Mesendoderm (in vitro differentiated cells): ENCODE results near the gene C11orf98. TPM values are rescaled to one million over a fixed set of nuclear protein-coding genes. Genes with fewer than 3 reads are reported as not detected.

Experiments
- DNase-seq: peaks from one replicate; pipeline ENCODE4 v3.0.0; 2013
- H2AK5ac ChIP-seq: 2 replicates; pipeline ENCODE4 v1.6.1; 2013; ENCODE audit warnings: low read length, inconsistent platforms
- H2BK120ac ChIP-seq: 2 replicates; pipeline ENCODE4 v1.6.1; 2013; ENCODE audit warnings: low read depth, mild to moderate bottlenecking, low read length, moderate library complexity, mixed read lengths
- H2BK15ac ChIP-seq: replicated peaks from 2 replicates; pipeline ENCODE4 v1.6.1; 2013; ENCODE audit warnings: low read depth, mild to moderate bottlenecking, moderate library complexity
- H2BK5ac ChIP-seq: 2 replicates; pipeline ENCODE4 v1.6.1; 2013; ENCODE audit warnings: low read length, inconsistent platforms
- H3K18ac ChIP-seq: 2 replicates; pipeline ENCODE4 v1.6.1; 2013; ENCODE audit warnings: mild to moderate bottlenecking, low read length, mixed read lengths
- H3K23ac ChIP-seq: one replicate; pipeline ENCODE4 v1.6.1; 2013; ENCODE audit warnings: low read length
- H3K27ac ChIP-seq: 2 replicates; pipeline ENCODE4 v1.5.1; 2013; ENCODE audit warnings: low read depth, mild to moderate bottlenecking, inconsistent platforms, low read length, moderate library complexity
- H3K27me3 ChIP-seq: 2 replicates; pipeline ENCODE4 v1.6.1; 2013; ENCODE audit warnings: low read length, control low read depth, mild to moderate bottlenecking, inconsistent platforms; ENCODE audit not compliant: insufficient read depth, poor library complexity
- H3K36me3 ChIP-seq: 2 replicates; pipeline ENCODE4 v1.6.1; 2013; ENCODE audit warnings: low read length, inconsistent platforms; ENCODE audit not compliant: control insufficient read depth, insufficient read depth
- H3K4ac ChIP-seq: one replicate; pipeline ENCODE4 v1.6.1; 2013; ENCODE audit warnings: low read depth, mild to moderate bottlenecking, low read length, moderate library complexity
- H3K4me1 ChIP-seq: 2 replicates; pipeline ENCODE4 v1.6.1; 2013; ENCODE audit warnings: low read depth, low read length, inconsistent platforms; ENCODE audit not compliant: control insufficient read depth
- H3K4me2 ChIP-seq: 2 replicates; pipeline ENCODE4 v1.6.1; 2013; ENCODE audit warnings: low read length
- H3K4me3 ChIP-seq: 2 replicates; pipeline ENCODE4 v1.5.1; 2013; ENCODE audit warnings: mild to moderate bottlenecking, low read length
- H3K56ac ChIP-seq: one replicate; pipeline ENCODE4 v1.6.1; 2013; ENCODE audit warnings: low read length
- H3K79me1 ChIP-seq: 2 replicates; pipeline ENCODE4 v1.6.1; 2013; ENCODE audit warnings: low read length, inconsistent platforms
- H3K79me2 ChIP-seq: 2 replicates; pipeline ENCODE4 v1.6.1; 2013; ENCODE audit warnings: mild to moderate bottlenecking, low read length; ENCODE audit not compliant: control insufficient read depth, insufficient read depth
- H3K9ac ChIP-seq: 2 replicates; pipeline ENCODE4 v1.6.1; 2013; ENCODE audit warnings: low read length, inconsistent platforms
- H4K5ac ChIP-seq: one replicate; pipeline ENCODE4 v1.6.1; 2013; ENCODE audit warnings: low read length
- H4K8ac ChIP-seq: one replicate; pipeline ENCODE4 v1.6.1; 2013; ENCODE audit warnings: low read depth, mild to moderate bottlenecking, control low read depth, low read length, moderate library complexity
- whole genome bisulfite sequencing: extraction: QIAGEN DNeasy Blood & Tissue Kit; methylation state at CpG from one replicate; pipeline ENCODE4 v1.1.7; 2013; ENCODE audit warnings: low lambda C conversion rate, missing lambda C conversion rate; ENCODE audit not compliant: insufficient coverage; ENCODE audit errors: extremely low coverage; 5-methylcytosine and 5-hydroxymethylcytosine counted together
- polyA plus RNA-seq, 2 experiments: library from polyadenylated mRNA; stranded (reverse); fragments of 200-250 nt; gene quantifications; one replicate each; pipeline ENCODE4 v1.2.3, GENCODE V29; 2013

The C11orf98 gene
- polyA plus RNA-seq (2013, experiment 1 of 2), result 295 TPM
- polyA plus RNA-seq (2013, experiment 2 of 2), result 295 TPM

DNA sequence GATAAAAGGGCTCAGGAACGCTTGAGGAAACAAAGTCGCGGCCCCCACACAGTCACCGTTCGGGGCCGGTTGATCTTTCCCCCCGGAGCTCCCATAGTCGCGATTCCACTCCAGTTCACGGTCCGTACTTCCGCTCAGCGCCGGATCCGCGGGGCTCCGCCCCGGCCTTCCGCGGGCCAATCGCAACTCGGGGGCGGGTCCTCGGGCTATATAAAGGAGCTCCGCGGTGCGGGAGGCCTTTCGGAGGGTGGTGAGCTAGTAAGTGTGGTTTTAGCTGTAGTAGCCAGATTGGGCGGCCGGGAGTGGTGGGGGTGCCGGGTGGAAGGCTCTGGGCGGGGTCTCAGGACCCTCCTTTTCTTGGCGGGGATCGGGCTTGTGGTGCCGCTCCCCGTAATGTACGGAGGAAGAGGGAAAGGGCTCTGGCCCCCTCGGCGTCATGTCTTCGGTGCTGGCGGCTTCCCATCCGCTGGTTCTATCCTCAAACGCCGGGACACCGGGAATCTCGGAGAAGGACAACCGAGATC is at the start of gene C11orf98, which contains the start of gene CSKMT:
C11orf98 (minus strand) TSS at position 136 of the 524 bp plus-strand sequence; CDS start at position 95, 41 bp downstream.
CSKMT (plus strand) TSS at position 238 of the 524 bp plus-strand sequence. CDS start 568 bp downstream, outside the sequence.
- Histone ChIP-seq H3K4ac (peak within 1 kb of the TSS; percentile 98), H4K8ac (peak within 1 kb of the TSS; percentile 42), H3K27ac (peak within 1 kb of the TSS; percentile 99), H2BK120ac (peak within 1 kb of the TSS; percentile 55), H3K4me3 (peak within 1 kb of the TSS; percentile 98), H3K56ac (peak within 1 kb of the TSS; percentile 98), H3K23ac (peak within 1 kb of the TSS; percentile 94), H3K4me2 (peak within 1 kb of the TSS; percentile 69), H3K36me3 (peaks cover 4% of the 10 kb centered on the region), H3K79me2 (peaks cover 33% of the 10 kb centered on the region), H3K9ac (peak within 1 kb of the TSS; percentile 96), H4K5ac (no peak within 1 kb of the TSS), H3K27me3 (no peaks in the 10 kb centered on the region), H2BK5ac (peak within 1 kb of the TSS; percentile 63), H3K4me1 (no peaks in the 10 kb centered on the region), H2BK15ac (no peak within 1 kb of the TSS), H2AK5ac (peak within 1 kb of the TSS; percentile 20), H3K79me1 (peaks cover 15% of the 10 kb centered on the region), H3K18ac (peak within 1 kb of the TSS; percentile 100)
- peak; percentile 96 for DNase-seq
- WGBS, result no CpG with 5 or more reads among the region's 47 CpGs

- Histone ChIP-seq H3K27me3 (no peaks in the 10 kb centered on the region), H3K36me3 (peaks cover 15% of the 10 kb centered on the region), H2AK5ac (no peak overlapping the region), H3K4me3 (no peak overlapping the region), H2BK120ac (no peak overlapping the region), H4K8ac (no peak overlapping the region), H4K5ac (no peak overlapping the region), H3K4ac (no peak overlapping the region), H2BK15ac (no peak overlapping the region), H2BK5ac (no peak overlapping the region), H3K79me1 (peaks cover 1% of the 10 kb centered on the region), H3K79me2 (no peaks in the 10 kb centered on the region), H3K27ac (no peak overlapping the region), H3K4me1 (peaks cover 9% of the 10 kb centered on the region), H3K56ac (no peak overlapping the region), H3K9ac (no peak overlapping the region), H3K4me2 (no peak overlapping the region), H3K23ac (no peak overlapping the region), H3K18ac (no peak overlapping the region)
- peak; percentile 50 for DNase-seq
- no CpG with 5 or more reads among the region's 2 CpGs for WGBS
Measured at GRCh38 chr11:62713343-62713742, 48.3 kb upstream of the C11orf98 start.

- no peak overlapping the region for H4K8ac ChIP-seq
- no peak overlapping the region for H3K4me2 ChIP-seq
- no peak overlapping the region for H3K56ac ChIP-seq
- H3K27ac ChIP-seq, result no peak overlapping the region
- peaks cover 12% of the 10 kb centered on the region for H3K4me1 ChIP-seq
- peaks cover 15% of the 10 kb centered on the region for H3K36me3 ChIP-seq
- H2BK120ac ChIP-seq, result no peak overlapping the region
- no peak overlapping the region for H2AK5ac ChIP-seq
- peaks cover 1% of the 10 kb centered on the region for H3K79me1 ChIP-seq
- no peak overlapping the region for H3K4me3 ChIP-seq
- no peak overlapping the region for H3K4ac ChIP-seq
- H3K9ac ChIP-seq, result no peak overlapping the region
- no peak overlapping the region for H3K18ac ChIP-seq
- no peak overlapping the region for H2BK5ac ChIP-seq
- no peaks in the 10 kb centered on the region for H3K27me3 ChIP-seq
- no CpG with 5 or more reads among the region's 3 CpGs for WGBS
- no peak overlapping the region for H4K5ac ChIP-seq
- no peaks in the 10 kb centered on the region for H3K79me2 ChIP-seq
- no peak overlapping the region for H3K23ac ChIP-seq
- no peak for DNase-seq
- H2BK15ac ChIP-seq, result no peak overlapping the region
Measured at GRCh38 chr11:62712861-62713260, 47.9 kb upstream of the C11orf98 start.

DNA sequence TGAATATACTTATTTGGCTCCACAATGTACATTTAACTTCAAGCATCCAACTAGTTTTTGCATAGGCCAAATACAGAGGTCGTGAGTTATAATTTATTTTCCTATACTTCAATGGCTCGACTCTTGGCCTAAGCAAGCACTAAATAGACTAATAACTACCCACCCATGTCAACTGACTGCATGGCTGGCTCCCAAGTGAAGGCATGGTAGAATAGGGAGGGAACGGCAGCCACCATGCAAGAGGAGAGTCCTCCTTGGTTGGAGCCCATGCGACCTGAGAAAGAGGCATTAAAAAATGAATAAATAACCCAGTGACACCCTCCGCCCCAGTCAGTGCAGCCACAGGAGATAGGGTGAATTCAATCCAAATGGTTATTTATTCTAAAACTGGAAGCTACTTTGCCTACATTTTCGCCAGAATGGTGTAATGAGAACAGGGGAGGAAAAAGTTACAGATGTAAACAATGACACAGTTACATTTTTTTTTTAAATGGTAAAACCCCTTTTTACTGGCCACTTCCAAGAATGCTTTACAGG is 47.3 kb upstream of the C11orf98 start:
- no peak overlapping the region for H2BK120ac ChIP-seq
- H3K56ac ChIP-seq, result no peak overlapping the region
- H2AK5ac ChIP-seq, result no peak overlapping the region
- H2BK5ac ChIP-seq, result no peak overlapping the region
- H4K5ac ChIP-seq, result no peak overlapping the region
- no peaks in the 10 kb centered on the region for H3K79me2 ChIP-seq
- no peak for DNase-seq
- no peaks in the 10 kb centered on the region for H3K27me3 ChIP-seq
- H3K9ac ChIP-seq, result no peak overlapping the region
- no peak overlapping the region for H3K4ac ChIP-seq
- H3K4me1 ChIP-seq, result peaks cover 13% of the 10 kb centered on the region
- peaks cover 1% of the 10 kb centered on the region for H3K79me1 ChIP-seq
- no peak overlapping the region for H4K8ac ChIP-seq
- H3K4me2 ChIP-seq, result no peak overlapping the region
- H3K36me3 ChIP-seq, result peaks cover 13% of the 10 kb centered on the region
- no peak overlapping the region for H3K18ac ChIP-seq
- no peak overlapping the region for H3K23ac ChIP-seq
- no peak overlapping the region for H3K4me3 ChIP-seq
- H2BK15ac ChIP-seq, result no peak overlapping the region
- no peak overlapping the region for H3K27ac ChIP-seq
- WGBS, result no CpG with 5 or more reads among the region's 6 CpGs

GRCh38 chr11:62710001-62710345 is 45.0 kb upstream of the C11orf98 start:
- Histone ChIP-seq H2AK5ac (peak overlapping the region; percentile 20), H2BK15ac (no peak overlapping the region), H4K5ac (peak overlapping the region; percentile 96), H3K9ac (peak overlapping the region; percentile 89), H2BK5ac (peak overlapping the region; percentile 71), H4K8ac (no peak overlapping the region), H3K27ac (peak overlapping the region; percentile 87), H3K4me3 (no peak overlapping the region), H3K4ac (peak overlapping the region; percentile 89), H3K4me1 (peaks cover 13% of the 10 kb centered on the region), H3K4me2 (peak overlapping the region; percentile 64), H3K36me3 (peaks cover 5% of the 10 kb centered on the region), H3K79me1 (peaks cover 5% of the 10 kb centered on the region), H2BK120ac (no peak overlapping the region), H3K56ac (peak overlapping the region; percentile 96), H3K27me3 (no peaks in the 10 kb centered on the region), H3K23ac (no peak overlapping the region), H3K79me2 (peaks cover 8% of the 10 kb centered on the region), H3K18ac (peak overlapping the region; percentile 65)
- no peak for DNase-seq
- WGBS, result no CpG with 5 or more reads among the region's 7 CpGs
